Tibial artery (tissue), 4 donors: ENCODE data around the gene MINDY4.
A peak's percentile ranks its signal among the peaks of the same experiment; 100 is the strongest.

ENCODE experiments used
- DNase-seq, 2 donors: peaks; one replicate each; pipeline ENCODE4 v3.0.0-alpha.2; 2019
- H3K27ac ChIP-seq, 2 donors: fragments of 200-600 bp; sonication (generic) in 1 of 2; 1 replicate in 1 of 2; 2 replicates in 1 of 2; pipeline ENCODE4 v1.5.1; 2018 to 2019; ENCODE audit warnings: mild to moderate bottlenecking in 1 of 2
- H3K27me3 ChIP-seq, 2 donors: fragments of 200-600 bp; sonication (generic) in 1 of 2; one replicate each; pipeline versions ENCODE4 v1.5.1 to v1.6.0; 2016 to 2019
- H3K36me3 ChIP-seq, 3 donors: fragments of 200-600 bp; sonication (generic) in 2 of 3; one replicate each; pipeline ENCODE4 v1.5.1; 2016 to 2019; ENCODE audit warnings: mild to moderate bottlenecking in 2 of 3
- H3K4me1 ChIP-seq, 4 donors: fragments of 200-600 bp; sonication (generic) in 2 of 4; 1 replicate in 3 of 4; 2 replicates in 1 of 4; pipeline ENCODE4 v1.5.1; 2016 to 2019
- H3K4me3 ChIP-seq, 2 donors: fragments of 200-600 bp; sonication (generic) in 1 of 2; 1 replicate in 1 of 2; 2 replicates in 1 of 2; pipeline ENCODE4 v1.5.1; 2018 to 2019; ENCODE audit warnings: mild to moderate bottlenecking in 2 of 2
- H3K9me3 ChIP-seq, 3 donors: fragments of 200-600 bp; sonication (generic) in 1 of 3; one replicate each; pipeline ENCODE4 v1.5.1; 2016 to 2019
- CTCF ChIP-seq, 2 experiments: fragments of 200-600 bp in 1 of 2; fragments of 450-650 bp in 1 of 2; IDR thresholded peaks; one replicate each; pipeline ENCODE4 v1.5.1; 2017 to 2019; ENCODE audit warnings: antibody characterized with exemption in 2 of 2, mild to moderate bottlenecking in 1 of 2, moderate library complexity in 1 of 2
- intact Hi-C: fragments of 100-400 bp; cut with DNase I; formaldehyde crosslinking; loops from one replicate; pipeline ENCODE4 v1.15.0; 2023; ENCODE audit warnings: low total_unique reads

The MINDY4 gene

GRCh38 chr7:30930621-30931020, 159.4 kb downstream of the MINDY4 start:
- peaks cover 17 to 27% (median 20%) of the 10 kb centered on the region in 3 donors for H3K36me3 ChIP-seq
- peak in 1 of 2 donors; percentile 43 for DNase-seq
- no peak for TF ChIP-seq CTCF (IDR thresholded peaks at IDR 0.05)
- peaks cover 0 to 7% (median 0%) of the 10 kb centered on the region in 3 donors for H3K9me3 ChIP-seq
- no peaks in the 10 kb centered on the region for H3K27me3 ChIP-seq
- no peak overlapping the region for H3K4me3 ChIP-seq
- intact Hi-C loops = no loop called here
- H3K27ac ChIP-seq = no peak overlapping the region
- H3K4me1 ChIP-seq = no peaks in the 10 kb centered on the region

- TF ChIP-seq CTCF (IDR thresholded peaks at IDR 0.05) = no peak
- Histone ChIP-seq H3K4me1 (no peaks in the 10 kb centered on the region), H3K9me3 (peaks cover 0 to 7% (median 0%) of the 10 kb centered on the region in 3 donors), H3K27ac (no peak overlapping the region), H3K4me3 (no peak overlapping the region), H3K27me3 (no peaks in the 10 kb centered on the region), H3K36me3 (peaks cover 10 to 19% (median 13%) of the 10 kb centered on the region in 3 donors)
- intact Hi-C loops = no loop called here
- peak; percentile 20 to 38 for DNase-seq
Measured at GRCh38 chr7:30931161-30931928, 160.1 kb downstream of the MINDY4 start.

GRCh38 chr7:30931929-30932540, 160.8 kb downstream of the MINDY4 start:
- Histone ChIP-seq H3K36me3 (peaks cover 3 to 12% (median 6%) of the 10 kb centered on the region in 3 donors), H3K27ac (no peak overlapping the region), H3K4me1 (no peaks in the 10 kb centered on the region), H3K4me3 (no peak overlapping the region), H3K9me3 (peaks cover 0 to 3% (median 0%) of the 10 kb centered on the region in 3 donors), H3K27me3 (no peaks in the 10 kb centered on the region)
- no peak for TF ChIP-seq CTCF (IDR thresholded peaks at IDR 0.05)
- DNase-seq = peak; percentile 13 to 56
- intact Hi-C loops = no loop called here

- no peaks in the 10 kb centered on the region for H3K27me3 ChIP-seq
- no peaks in the 10 kb centered on the region for H3K4me1 ChIP-seq
- peak in 1 of 2 donors; percentile 15 for DNase-seq
- no peaks in the 10 kb centered on the region for H3K9me3 ChIP-seq
- H3K36me3 ChIP-seq = peaks cover 0 to 7% (median 1%) of the 10 kb centered on the region in 3 donors
- no peak for TF ChIP-seq CTCF (IDR thresholded peaks at IDR 0.05)
- no peak overlapping the region for H3K27ac ChIP-seq
- no peak overlapping the region for H3K4me3 ChIP-seq
- intact Hi-C loops = no loop called here
Measured at GRCh38 chr7:30932562-30932961, 161.3 kb downstream of the MINDY4 start.

- Histone ChIP-seq H3K9me3 (no peaks in the 10 kb centered on the region), H3K36me3 (no peaks in the 10 kb centered on the region), H3K4me1 (peaks cover 0 to 1% (median under 1%) of the 10 kb centered on the region in 4 donors), H3K4me3 (no peak overlapping the region), H3K27me3 (no peaks in the 10 kb centered on the region), H3K27ac (no peak overlapping the region)
- intact Hi-C loops = no loop called here
- peak in 1 of 2 donors; percentile 18 for DNase-seq
- TF ChIP-seq CTCF (IDR thresholded peaks at IDR 0.05) = no peak
Measured at GRCh38 chr7:30933124-30933974, 162.1 kb downstream of the MINDY4 start.
